WTC11 (cell line): ENCODE results near the gene TRPM2. TPM values are rescaled to one million over a fixed set of nuclear protein-coding genes. Genes with fewer than 3 reads are reported as not detected.

Experiments used
- ATAC-seq: fragments of 200-7000 bp; cut with Tn5 transposase; 2 replicates; pipeline ENCODE4 v1.10.0; 2021; ENCODE audit warnings: mild to moderate bottlenecking, moderate library complexity
- CTCF ChIA-PET: fragments of 300-600 bp; sonication (Branson Sonifier 250); formaldehyde crosslinking; loops from one replicate; lab custom pipeline; 2021; ENCODE audit warnings: antibody characterized with exemption; lab: Charles Lee
- POLR2A ChIA-PET: fragments of 350-600 bp; sonication (Branson Sonifier 250); formaldehyde crosslinking; loops from one replicate; lab custom pipeline; 2021; ENCODE audit warnings: antibody characterized with exemption; lab: Charles Lee
- DNase-seq: peaks from one replicate; pipeline ENCODE4 v3.0.0; 2021; ENCODE audit warnings: low spot score
- H3K27ac Mint-ChIP-seq: 2 replicates; pipeline ENCODE4 v1.8.0; 2021; ENCODE audit warnings: mixed read lengths
- H3K27me3 Mint-ChIP-seq: 2 replicates; pipeline ENCODE4 v1.8.0; 2021; ENCODE audit warnings: low read depth, mild to moderate bottlenecking, moderate library complexity, mixed read lengths
- H3K36me3 Mint-ChIP-seq: 2 replicates; pipeline ENCODE4 v1.8.0; 2021; ENCODE audit warnings: mixed read lengths
- H3K4me1 Mint-ChIP-seq: 2 replicates; pipeline ENCODE4 v1.8.0; 2022; ENCODE audit warnings: mixed read lengths
- H3K4me3 Mint-ChIP-seq: 2 replicates; pipeline ENCODE4 v1.8.0; 2021; ENCODE audit warnings: mild to moderate bottlenecking, moderate library complexity, mixed read lengths
- H3K9me3 Mint-ChIP-seq: 2 replicates; pipeline ENCODE4 v1.8.0; 2021; ENCODE audit warnings: mixed read lengths
- ATF1 ChIP-seq: sonication (generic); formaldehyde crosslinking; IDR thresholded peaks from 2 replicates; pipeline ENCODE4 v1.8.1; 2023; ENCODE audit warnings: mild to moderate bottlenecking, moderate library complexity, missing genetic modification reagents
- ESRRA ChIP-seq: sonication (generic); formaldehyde crosslinking; IDR thresholded peaks from 2 replicates; pipeline ENCODE4 v1.8.1; 2022; ENCODE audit warnings: mild to moderate bottlenecking, missing genetic modification reagents, borderline replicate concordance
- FOXP1 ChIP-seq: sonication (generic); formaldehyde crosslinking; IDR thresholded peaks from 2 replicates; pipeline ENCODE4 v1.8.0; 2022; ENCODE audit warnings: missing genetic modification reagents, mild to moderate bottlenecking, moderate library complexity, borderline replicate concordance
- NFYB ChIP-seq: sonication (generic); formaldehyde crosslinking; conservative IDR thresholded peaks from 2 replicates; pipeline ENCODE4 v1.8.0; 2022; ENCODE audit warnings: low read depth, missing genetic modification reagents
- TP53 ChIP-seq: sonication (generic); formaldehyde crosslinking; IDR thresholded peaks from 2 replicates; pipeline ENCODE4 v1.8.1; 2023; ENCODE audit warnings: mild to moderate bottlenecking, missing genetic modification reagents
- ZBTB21 ChIP-seq: sonication (generic); formaldehyde crosslinking; IDR thresholded peaks from 2 replicates; pipeline ENCODE4 v1.8.1; 2023; ENCODE audit warnings: mild to moderate bottlenecking, missing genetic modification reagents, borderline replicate concordance
- ZNF121 ChIP-seq: sonication (generic); formaldehyde crosslinking; IDR thresholded peaks from 2 replicates; pipeline ENCODE4 v1.8.0; 2023; ENCODE audit warnings: missing genetic modification reagents
- ZNF396 ChIP-seq: fragments of 250-450 bp; sonication (Bioruptor Pico); IDR thresholded peaks from 2 replicates; pipeline ENCODE4 v1.8.0; 2021; ENCODE audit warnings: mild to moderate bottlenecking, moderate library complexity, borderline replicate concordance
- ZNF416 ChIP-seq: fragments of 250-450 bp; sonication (Bioruptor Pico); IDR thresholded peaks from 2 replicates; pipeline ENCODE4 v1.9.0; 2021; ENCODE audit warnings: mild to moderate bottlenecking, inconsistent platforms
- ZNF671 ChIP-seq: fragments of 250-450 bp; sonication (Bioruptor Pico); IDR thresholded peaks from 2 replicates; pipeline ENCODE4 v1.8.0; 2021; ENCODE audit warnings: mild to moderate bottlenecking
- total RNA-seq: library from RNA; stranded (reverse); gene quantifications from 3 replicates; pipeline ENCODE4 v1.2.3, GENCODE V29; 2021
- TF ChIP-seq, protein P1 (sequence below): sonication (generic); formaldehyde crosslinking; conservative IDR thresholded peaks from 2 replicates; pipeline ENCODE4 v1.8.1; 2022; ENCODE audit warnings: mild to moderate bottlenecking, missing genetic modification reagents
- TF ChIP-seq, protein P2 (sequence below): sonication (generic); formaldehyde crosslinking; IDR thresholded peaks from 2 replicates; pipeline ENCODE4 v1.8.1; 2023; ENCODE audit warnings: mild to moderate bottlenecking, missing genetic modification reagents, borderline replicate concordance
- TF ChIP-seq, protein P3 (sequence below): sonication (generic); formaldehyde crosslinking; IDR thresholded peaks from 2 replicates; pipeline ENCODE4 v1.8.0; 2022; ENCODE audit warnings: missing genetic modification reagents
- TF ChIP-seq, protein P4 (sequence below): fragments of 200-600 bp; IDR thresholded peaks from 2 replicates; pipeline ENCODE4 v1.8.0; 2022; ENCODE audit warnings: antibody characterized with exemption

Gene TRPM2
- total RNA-seq, 1 experiment from 2014 or later, result 0.92 TPM

DNA sequence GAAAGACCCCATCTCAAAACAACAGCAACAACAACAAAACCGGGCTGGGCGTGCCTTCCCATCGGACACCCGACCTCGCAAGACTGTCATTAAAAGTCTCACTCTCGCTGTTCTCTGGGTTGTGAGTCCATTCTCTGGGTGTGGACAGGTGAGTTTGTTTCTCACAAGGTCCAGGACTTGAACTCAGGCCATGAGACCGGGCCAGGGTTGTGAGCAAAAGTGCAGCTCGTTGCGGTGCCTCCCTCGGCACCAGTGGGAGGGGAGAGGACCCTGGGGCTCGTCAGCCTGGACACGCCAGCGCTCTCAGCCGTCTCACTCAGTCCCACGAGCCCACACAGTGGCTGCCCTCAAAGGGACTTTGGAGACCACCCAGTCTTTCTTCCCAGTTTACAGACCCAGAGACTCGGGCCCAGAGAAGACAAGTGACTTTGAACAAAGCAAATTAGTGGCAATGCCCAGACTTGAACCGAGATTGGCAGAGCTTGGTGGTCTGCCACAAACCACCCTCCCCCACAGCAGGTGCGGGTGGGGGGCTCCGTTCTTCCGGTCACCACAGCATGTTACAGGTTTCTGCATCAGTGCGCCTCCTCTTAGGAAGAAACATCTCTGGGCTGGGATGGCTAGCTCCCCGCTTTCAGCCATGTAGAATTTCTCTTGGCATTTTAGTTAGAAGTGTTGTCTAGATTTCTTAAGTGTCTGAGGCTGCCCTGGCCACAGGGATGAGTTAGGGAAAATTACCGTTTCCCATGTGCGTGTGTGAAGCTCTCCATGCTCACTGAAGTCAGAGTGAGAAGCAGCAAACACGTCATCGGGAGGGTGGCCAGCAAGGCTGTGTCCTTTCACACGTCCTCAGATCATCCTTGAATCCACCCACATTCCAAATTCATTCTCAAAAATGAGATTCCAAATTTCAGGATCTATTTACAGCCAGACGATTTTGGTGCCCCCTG is 130.1 kb downstream of the TRPM2 start:
- H3K27ac Mint-ChIP-seq, result no peak overlapping the region
- CTCF ChIA-PET, result interaction anchor here (0.9 to 1.6 kb wide), 7 partner anchors 10 to 183 kb away, joined by 3 to 5 read pairs (median 4); no protein-coding TSS in a partner anchor
- TF ChIP-seq, protein P1, sequence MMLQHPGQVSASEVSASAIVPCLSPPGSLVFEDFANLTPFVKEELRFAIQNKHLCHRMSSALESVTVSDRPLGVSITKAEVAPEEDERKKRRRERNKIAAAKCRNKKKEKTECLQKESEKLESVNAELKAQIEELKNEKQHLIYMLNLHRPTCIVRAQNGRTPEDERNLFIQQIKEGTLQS, result no peak
- no peak for TF ChIP-seq NFYB
- TF ChIP-seq FOXP1 (CRISPR knock-in tag), result no peak
- TF ChIP-seq ESRRA (CRISPR knock-in tag), result no peak
- no peak for TF ChIP-seq ZNF396 (CRISPR knock-in tag)
- TF ChIP-seq, protein P2, sequence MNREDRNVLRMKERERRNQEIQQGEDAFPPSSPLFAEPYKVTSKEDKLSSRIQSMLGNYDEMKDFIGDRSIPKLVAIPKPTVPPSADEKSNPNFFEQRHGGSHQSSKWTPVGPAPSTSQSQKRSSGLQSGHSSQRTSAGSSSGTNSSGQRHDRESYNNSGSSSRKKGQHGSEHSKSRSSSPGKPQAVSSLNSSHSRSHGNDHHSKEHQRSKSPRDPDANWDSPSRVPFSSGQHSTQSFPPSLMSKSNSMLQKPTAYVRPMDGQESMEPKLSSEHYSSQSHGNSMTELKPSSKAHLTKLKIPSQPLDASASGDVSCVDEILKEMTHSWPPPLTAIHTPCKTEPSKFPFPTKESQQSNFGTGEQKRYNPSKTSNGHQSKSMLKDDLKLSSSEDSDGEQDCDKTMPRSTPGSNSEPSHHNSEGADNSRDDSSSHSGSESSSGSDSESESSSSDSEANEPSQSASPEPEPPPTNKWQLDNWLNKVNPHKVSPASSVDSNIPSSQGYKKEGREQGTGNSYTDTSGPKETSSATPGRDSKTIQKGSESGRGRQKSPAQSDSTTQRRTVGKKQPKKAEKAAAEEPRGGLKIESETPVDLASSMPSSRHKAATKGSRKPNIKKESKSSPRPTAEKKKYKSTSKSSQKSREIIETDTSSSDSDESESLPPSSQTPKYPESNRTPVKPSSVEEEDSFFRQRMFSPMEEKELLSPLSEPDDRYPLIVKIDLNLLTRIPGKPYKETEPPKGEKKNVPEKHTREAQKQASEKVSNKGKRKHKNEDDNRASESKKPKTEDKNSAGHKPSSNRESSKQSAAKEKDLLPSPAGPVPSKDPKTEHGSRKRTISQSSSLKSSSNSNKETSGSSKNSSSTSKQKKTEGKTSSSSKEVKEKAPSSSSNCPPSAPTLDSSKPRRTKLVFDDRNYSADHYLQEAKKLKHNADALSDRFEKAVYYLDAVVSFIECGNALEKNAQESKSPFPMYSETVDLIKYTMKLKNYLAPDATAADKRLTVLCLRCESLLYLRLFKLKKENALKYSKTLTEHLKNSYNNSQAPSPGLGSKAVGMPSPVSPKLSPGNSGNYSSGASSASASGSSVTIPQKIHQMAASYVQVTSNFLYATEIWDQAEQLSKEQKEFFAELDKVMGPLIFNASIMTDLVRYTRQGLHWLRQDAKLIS (CRISPR knock-in tag), result no peak
- TF ChIP-seq ZNF121, result no peak
- no peak for TF ChIP-seq ATF1 (CRISPR knock-in tag)
- TF ChIP-seq ZNF416 (CRISPR knock-in tag), result no peak
- TF ChIP-seq, protein P3, sequence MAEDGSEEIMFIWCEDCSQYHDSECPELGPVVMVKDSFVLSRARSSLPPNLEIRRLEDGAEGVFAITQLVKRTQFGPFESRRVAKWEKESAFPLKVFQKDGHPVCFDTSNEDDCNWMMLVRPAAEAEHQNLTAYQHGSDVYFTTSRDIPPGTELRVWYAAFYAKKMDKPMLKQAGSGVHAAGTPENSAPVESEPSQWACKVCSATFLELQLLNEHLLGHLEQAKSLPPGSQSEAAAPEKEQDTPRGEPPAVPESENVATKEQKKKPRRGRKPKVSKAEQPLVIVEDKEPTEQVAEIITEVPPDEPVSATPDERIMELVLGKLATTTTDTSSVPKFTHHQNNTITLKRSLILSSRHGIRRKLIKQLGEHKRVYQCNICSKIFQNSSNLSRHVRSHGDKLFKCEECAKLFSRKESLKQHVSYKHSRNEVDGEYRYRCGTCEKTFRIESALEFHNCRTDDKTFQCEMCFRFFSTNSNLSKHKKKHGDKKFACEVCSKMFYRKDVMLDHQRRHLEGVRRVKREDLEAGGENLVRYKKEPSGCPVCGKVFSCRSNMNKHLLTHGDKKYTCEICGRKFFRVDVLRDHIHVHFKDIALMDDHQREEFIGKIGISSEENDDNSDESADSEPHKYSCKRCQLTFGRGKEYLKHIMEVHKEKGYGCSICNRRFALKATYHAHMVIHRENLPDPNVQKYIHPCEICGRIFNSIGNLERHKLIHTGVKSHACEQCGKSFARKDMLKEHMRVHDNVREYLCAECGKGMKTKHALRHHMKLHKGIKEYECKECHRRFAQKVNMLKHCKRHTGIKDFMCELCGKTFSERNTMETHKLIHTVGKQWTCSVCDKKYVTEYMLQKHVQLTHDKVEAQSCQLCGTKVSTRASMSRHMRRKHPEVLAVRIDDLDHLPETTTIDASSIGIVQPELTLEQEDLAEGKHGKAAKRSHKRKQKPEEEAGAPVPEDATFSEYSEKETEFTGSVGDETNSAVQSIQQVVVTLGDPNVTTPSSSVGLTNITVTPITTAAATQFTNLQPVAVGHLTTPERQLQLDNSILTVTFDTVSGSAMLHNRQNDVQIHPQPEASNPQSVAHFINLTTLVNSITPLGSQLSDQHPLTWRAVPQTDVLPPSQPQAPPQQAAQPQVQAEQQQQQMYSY (CRISPR knock-in tag), result no peak
- TF ChIP-seq, protein P4, sequence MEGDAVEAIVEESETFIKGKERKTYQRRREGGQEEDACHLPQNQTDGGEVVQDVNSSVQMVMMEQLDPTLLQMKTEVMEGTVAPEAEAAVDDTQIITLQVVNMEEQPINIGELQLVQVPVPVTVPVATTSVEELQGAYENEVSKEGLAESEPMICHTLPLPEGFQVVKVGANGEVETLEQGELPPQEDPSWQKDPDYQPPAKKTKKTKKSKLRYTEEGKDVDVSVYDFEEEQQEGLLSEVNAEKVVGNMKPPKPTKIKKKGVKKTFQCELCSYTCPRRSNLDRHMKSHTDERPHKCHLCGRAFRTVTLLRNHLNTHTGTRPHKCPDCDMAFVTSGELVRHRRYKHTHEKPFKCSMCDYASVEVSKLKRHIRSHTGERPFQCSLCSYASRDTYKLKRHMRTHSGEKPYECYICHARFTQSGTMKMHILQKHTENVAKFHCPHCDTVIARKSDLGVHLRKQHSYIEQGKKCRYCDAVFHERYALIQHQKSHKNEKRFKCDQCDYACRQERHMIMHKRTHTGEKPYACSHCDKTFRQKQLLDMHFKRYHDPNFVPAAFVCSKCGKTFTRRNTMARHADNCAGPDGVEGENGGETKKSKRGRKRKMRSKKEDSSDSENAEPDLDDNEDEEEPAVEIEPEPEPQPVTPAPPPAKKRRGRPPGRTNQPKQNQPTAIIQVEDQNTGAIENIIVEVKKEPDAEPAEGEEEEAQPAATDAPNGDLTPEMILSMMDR, result no peak
- TF ChIP-seq TP53, result no peak
- no peak for TF ChIP-seq ZNF671 (CRISPR knock-in tag)
- TF ChIP-seq ZBTB21 (CRISPR knock-in tag), result no peak
- H3K27me3 Mint-ChIP-seq, result no peaks in the 10 kb centered on the region; the same call in 1 of the 2 replicates
- peaks cover 16% of the 10 kb centered on the region for H3K9me3 Mint-ChIP-seq
- H3K4me1 Mint-ChIP-seq, result peaks cover 25% of the 10 kb centered on the region
- ATAC-seq (no peak), DNase-seq (no peak)
- POLR2A ChIA-PET, result no interaction called here
- peaks cover 6% of the 10 kb centered on the region for H3K36me3 Mint-ChIP-seq
- H3K4me3 Mint-ChIP-seq, result no peak overlapping the region
